HAP-1 (cell line): ENCODE measurements around the gene KMT2A.
"Not testable (repeated sequence)": the region's sequence is repeated elsewhere in the genome, so short reads cannot be mapped to it uniquely, and the experiment has no call there.

Experiments
- DNase-seq, 2 experiments: peaks; one replicate each; pipeline ENCODE4 v3.0.0-alpha.2; 2016 to 2020; ENCODE audit warnings: low spot score in 2 of 2
- H3K27me3 ChIP-seq: fragments of 250-450 bp; sonication (Bioruptor Pico); 2 replicates; pipeline ENCODE4 v1.5.1; 2020; ENCODE audit warnings: low read depth, mild to moderate bottlenecking, moderate library complexity
- H3K36me3 ChIP-seq: fragments of 250-450 bp; sonication (Bioruptor Pico); replicated peaks from 2 replicates; pipeline ENCODE4 v1.5.1; 2020; ENCODE audit warnings: mild to moderate bottlenecking
- H3K4me1 ChIP-seq: fragments of 250-450 bp; sonication (Bioruptor Pico); 2 replicates; pipeline ENCODE4 v1.5.1; 2020; ENCODE audit warnings: mild to moderate bottlenecking
- H3K4me3 ChIP-seq: fragments of 250-450 bp; sonication (Bioruptor Pico); 2 replicates; pipeline ENCODE4 v1.5.1; 2020; ENCODE audit warnings: mild to moderate bottlenecking, moderate library complexity
- H3K9me3 ChIP-seq: fragments of 250-450 bp; sonication (Bioruptor Pico); 2 replicates; pipeline ENCODE4 v1.5.1; 2020; ENCODE audit warnings: mild to moderate bottlenecking, moderate library complexity
- in situ Hi-C: fragments of 300-500 bp; cut with MboI; formaldehyde crosslinking; loops from 3 replicates; pipeline ENCODE4 v1.14.3; 2020; ENCODE audit warnings: low sequenced_read_pairs, inconsistent platforms, mixed read lengths

Gene KMT2A

GRCh38 chr11:118435893-118436624, at the start of gene KMT2A:
Gene KMT2A, plus strand, starts transcription at chr11:118436492. Its CDS starts 21 bp downstream, at chr11:118436513.
- H3K9me3 ChIP-seq, result no peaks in the 10 kb centered on the region
- peak; percentile 94 to 100 for DNase-seq
- peaks cover 26% of the 10 kb centered on the region for H3K4me1 ChIP-seq

GRCh38 chr11:118396097-118396501, 40.2 kb upstream of the KMT2A start:
- in situ Hi-C loops, result no loop called here
- Histone ChIP-seq H3K4me1 (no peaks in the 10 kb centered on the region), H3K27me3 (no peaks in the 10 kb centered on the region), H3K36me3 (peaks cover 32% of the 10 kb centered on the region), H3K9me3 (no peaks in the 10 kb centered on the region), H3K4me3 (no peak overlapping the region)
- no peak for DNase-seq

More at GRCh38 chr11:118435893-118436624, at the start of gene KMT2A:
- Histone ChIP-seq H3K27me3 (no peaks in the 10 kb centered on the region), H3K4me3 (peak within 1 kb of the TSS; percentile 80), H3K36me3 (peaks cover 9% of the 10 kb centered on the region)
- in situ Hi-C loops, result no loop called here

DNA sequence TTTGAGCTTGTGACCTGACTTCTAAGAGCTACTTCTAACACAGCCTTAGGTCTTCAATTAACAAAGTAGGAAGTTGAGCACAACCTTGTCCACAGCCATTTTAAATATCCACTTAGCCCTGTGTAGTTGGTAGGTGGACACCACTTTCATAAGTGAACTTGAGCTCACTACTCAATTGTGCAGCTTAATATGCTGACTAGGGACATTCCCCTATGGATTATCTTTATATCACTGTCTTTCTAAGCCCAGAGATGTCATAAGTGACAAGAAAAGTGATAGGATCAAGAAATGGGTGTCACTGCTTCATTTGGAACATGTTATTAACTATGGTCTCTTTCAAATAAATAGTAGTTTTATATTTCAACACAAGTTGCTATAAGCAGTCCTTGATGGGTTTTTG, 38.8 kb upstream of the KMT2A start:
- DNase-seq, result no peak
- Histone ChIP-seq H3K27me3 (no peaks in the 10 kb centered on the region), H3K4me3 (no peak overlapping the region), H3K4me1 (no peaks in the 10 kb centered on the region), H3K36me3 (peaks cover 24% of the 10 kb centered on the region), H3K9me3 (no peaks in the 10 kb centered on the region)
- in situ Hi-C loops, result no loop called here

- peaks cover 9% of the 10 kb centered on the region for H3K36me3 ChIP-seq
- no peaks in the 10 kb centered on the region for H3K9me3 ChIP-seq
- peaks cover 5% of the 10 kb centered on the region for H3K4me1 ChIP-seq
- DNase-seq, result no peak
- no peak overlapping the region for H3K4me3 ChIP-seq
- in situ Hi-C loops, result no loop called here
- no peaks in the 10 kb centered on the region for H3K27me3 ChIP-seq
Observed at GRCh38 chr11:118398791-118399559, 37.3 kb upstream of the KMT2A start.

DNA sequence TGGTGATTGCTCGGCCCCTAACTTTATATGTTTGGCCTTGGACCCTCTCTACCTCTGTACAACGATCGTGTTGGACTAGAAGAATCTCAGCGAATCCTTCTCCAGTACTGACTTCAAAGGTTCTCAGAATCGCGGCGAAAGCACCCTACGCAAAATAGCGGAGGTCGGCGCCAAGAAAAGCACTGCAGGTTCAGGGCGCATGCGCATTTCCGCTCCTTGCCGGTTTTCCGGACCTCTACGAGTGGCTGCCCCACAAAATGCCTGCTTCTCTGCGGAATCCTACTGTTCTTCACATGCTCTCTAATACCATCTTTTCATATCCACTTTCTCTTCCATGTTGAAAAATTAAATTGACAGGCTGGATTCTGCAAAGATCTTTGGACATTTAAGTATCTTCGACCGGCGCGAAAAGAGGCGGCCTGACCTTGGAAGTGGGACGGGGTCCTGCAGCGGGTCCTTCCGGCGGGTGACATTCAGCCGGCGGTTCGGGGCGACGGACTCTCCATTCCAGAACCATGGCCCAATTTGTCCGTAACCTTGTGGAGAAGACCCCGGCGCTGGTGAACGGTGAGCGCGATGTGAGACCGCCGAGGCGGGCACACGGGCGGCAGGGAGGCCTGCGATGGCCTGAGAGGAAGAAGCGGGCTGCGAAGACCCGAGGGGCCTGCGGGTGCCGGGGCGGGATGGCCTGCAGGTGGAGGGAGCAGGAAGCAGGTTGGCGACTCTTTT, 35.0 kb upstream of the KMT2A start, which contains the start of gene ATP5MG:
ATP5MG (plus strand) TSS at position 456 of the 729 bp plus-strand sequence; CDS start at position 516, 60 bp downstream.
- H3K4me3 ChIP-seq, result peak within 1 kb of the TSS; percentile 75
- DNase-seq, result peak; percentile 81 to 93
- no peaks in the 10 kb centered on the region for H3K9me3 ChIP-seq
- in situ Hi-C loops, result loop anchor here (5.0 kb wide), 1 partner anchor 91 kb away; no protein-coding TSS in a partner anchor
- no peaks in the 10 kb centered on the region for H3K27me3 ChIP-seq
- H3K4me1 ChIP-seq, result peaks cover 5% of the 10 kb centered on the region
- peaks cover 27% of the 10 kb centered on the region for H3K36me3 ChIP-seq

DNA sequence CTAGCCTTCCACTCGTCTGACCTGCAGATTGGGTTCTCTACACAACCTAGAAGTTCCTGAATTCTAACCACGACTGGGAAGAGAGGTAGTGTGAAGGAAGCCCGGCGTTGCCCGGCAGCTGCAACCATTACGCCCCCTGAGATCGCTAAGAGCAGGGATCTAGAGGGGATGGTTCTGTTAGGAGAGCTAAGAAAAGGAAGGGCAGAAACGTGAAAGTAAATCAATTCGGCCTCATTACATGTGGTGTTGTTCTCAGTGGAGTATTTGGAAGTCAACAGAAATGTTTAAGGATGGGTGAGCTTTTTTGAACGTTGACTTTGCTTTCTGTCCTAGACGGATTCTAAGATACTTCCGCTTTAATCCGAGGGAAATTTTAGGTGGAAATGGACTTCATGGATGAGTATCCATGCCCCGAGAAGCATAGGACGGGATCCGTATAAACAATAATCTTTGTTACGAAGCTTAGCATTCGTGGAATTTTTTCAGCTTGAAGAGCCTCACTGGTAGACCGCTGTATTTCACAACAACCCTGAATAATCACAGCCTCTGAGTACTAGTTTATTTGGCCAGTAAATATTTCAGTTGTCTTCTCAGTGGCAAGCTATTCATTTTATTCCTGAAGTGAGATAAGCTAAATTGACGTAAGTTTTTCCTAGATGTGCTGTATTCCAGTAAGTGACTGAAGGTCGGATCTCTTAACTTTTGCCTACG, 34.3 kb upstream of the KMT2A start:
- peaks cover 29% of the 10 kb centered on the region for H3K36me3 ChIP-seq
- peak in 1 of 2 experiments; percentile 15 for DNase-seq
- peaks cover 5% of the 10 kb centered on the region for H3K4me1 ChIP-seq
- no peaks in the 10 kb centered on the region for H3K9me3 ChIP-seq
- in situ Hi-C loops, result loop anchor here (5.0 kb wide), 1 partner anchor 90 kb away; no protein-coding TSS in a partner anchor
- H3K27me3 ChIP-seq, result no peaks in the 10 kb centered on the region
- peak overlapping the region; percentile 75 for H3K4me3 ChIP-seq

DNA sequence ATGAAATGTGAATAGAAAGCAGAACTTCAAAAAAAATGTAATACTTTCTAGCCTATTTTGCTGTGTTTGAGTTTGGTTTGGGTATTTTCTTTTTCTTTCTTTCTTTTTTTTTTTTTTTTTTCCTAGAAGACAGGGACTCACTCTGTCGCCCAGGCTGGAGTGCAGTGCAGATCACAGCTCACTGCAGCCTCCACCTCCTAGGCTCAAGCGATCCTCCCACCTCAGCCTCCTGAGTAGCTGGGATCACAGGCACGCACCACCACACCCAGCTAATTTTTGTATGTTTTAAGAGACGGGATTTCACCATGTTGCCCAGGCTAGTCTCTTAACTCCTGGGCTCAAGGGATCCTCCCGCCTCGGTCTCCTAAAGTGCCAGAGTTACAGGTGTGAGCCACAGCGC, 33.7 kb upstream of the KMT2A start:
- H3K36me3 ChIP-seq, result peaks cover 34% of the 10 kb centered on the region
- H3K4me3 ChIP-seq, result peak overlapping the region; percentile 75
- not testable (repeated sequence) for DNase-seq, H3K9me3 ChIP-seq, H3K4me1 ChIP-seq, H3K27me3 ChIP-seq
- in situ Hi-C loops, result loop anchor here (5.0 kb wide), 1 partner anchor 90 kb away; no protein-coding TSS in a partner anchor

GRCh38 chr11:118406599-118407166, 29.6 kb upstream of the KMT2A start:
- H3K4me3 ChIP-seq, result no peak overlapping the region
- peaks cover 5% of the 10 kb centered on the region for H3K4me1 ChIP-seq
- in situ Hi-C loops, result no loop called here
- H3K27me3 ChIP-seq, result no peaks in the 10 kb centered on the region
- no peak for DNase-seq
- peaks cover 56% of the 10 kb centered on the region for H3K36me3 ChIP-seq
- H3K9me3 ChIP-seq, result no peaks in the 10 kb centered on the region

- no peak for DNase-seq
- Histone ChIP-seq H3K27me3 (no peaks in the 10 kb centered on the region), H3K9me3 (no peaks in the 10 kb centered on the region), H3K4me1 (peaks cover under 1% of the 10 kb centered on the region), H3K36me3 (peaks cover 49% of the 10 kb centered on the region), H3K4me3 (no peak overlapping the region)
- in situ Hi-C loops, result no loop called here
Observed at GRCh38 chr11:118410055-118410745, 26.1 kb upstream of the KMT2A start.

GRCh38 chr11:118411530-118411929, 24.8 kb upstream of the KMT2A start:
- Histone ChIP-seq H3K36me3 (peaks cover 36% of the 10 kb centered on the region), H3K4me3 (no peak overlapping the region), H3K9me3 (no peaks in the 10 kb centered on the region), H3K4me1 (peaks cover 13% of the 10 kb centered on the region), H3K27me3 (no peaks in the 10 kb centered on the region)
- in situ Hi-C loops, result no loop called here
- no peak for DNase-seq

DNA sequence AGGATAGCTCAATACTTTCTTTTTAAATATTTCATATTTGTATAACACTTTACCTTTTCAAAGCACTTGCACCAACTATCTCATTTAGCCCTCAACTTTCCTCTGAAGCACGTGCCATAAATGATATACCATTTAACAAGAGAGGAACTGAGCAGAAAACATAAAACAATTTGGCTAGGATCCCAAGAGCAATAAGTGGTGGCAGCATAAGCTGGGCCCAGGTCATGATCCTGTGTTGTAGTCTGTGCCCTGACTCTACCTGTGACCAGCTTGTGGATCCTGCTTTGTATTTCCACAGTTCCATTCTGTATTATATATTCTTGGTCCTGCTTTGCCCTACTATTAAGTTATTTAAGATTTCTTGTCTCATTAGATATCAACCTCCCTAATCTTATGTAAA, 23.4 kb upstream of the KMT2A start:
- Histone ChIP-seq H3K4me1 (peaks cover 13% of the 10 kb centered on the region), H3K9me3 (no peaks in the 10 kb centered on the region), H3K36me3 (peaks cover 23% of the 10 kb centered on the region), H3K4me3 (no peak overlapping the region), H3K27me3 (no peaks in the 10 kb centered on the region)
- in situ Hi-C loops, result no loop called here
- no peak for DNase-seq

DNA sequence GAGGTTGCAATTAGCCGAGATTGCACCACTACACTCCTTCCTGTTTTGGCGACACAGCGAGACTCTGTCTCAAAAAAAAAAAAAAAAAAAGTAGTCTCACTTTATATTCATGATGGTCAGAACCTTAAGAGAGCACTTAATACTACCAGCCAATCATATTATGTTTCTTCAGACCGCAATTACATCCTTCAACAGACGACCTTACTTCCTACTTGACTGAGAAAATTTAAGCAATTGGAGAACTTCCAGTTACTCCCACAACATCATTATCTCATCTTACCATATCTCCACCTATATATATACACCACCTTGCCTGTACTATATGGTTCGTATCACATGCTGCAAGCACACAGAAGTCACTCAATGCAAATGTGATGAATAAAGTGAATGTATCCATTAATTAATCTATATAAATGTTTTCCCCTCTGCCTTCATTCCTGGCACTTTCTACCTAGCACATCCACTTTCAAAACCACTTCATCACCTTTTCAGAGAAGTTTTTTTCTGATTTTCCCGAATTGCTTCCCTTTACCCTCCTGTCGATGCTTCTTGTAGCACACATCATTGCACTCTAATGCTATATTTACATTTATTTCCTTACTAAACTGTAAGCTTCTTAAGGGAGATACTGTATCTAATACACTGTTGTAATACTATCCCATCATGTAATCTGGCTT, 21.1 kb upstream of the KMT2A start:
- no peak for DNase-seq
- peaks cover 13% of the 10 kb centered on the region for H3K4me1 ChIP-seq
- in situ Hi-C loops, result no loop called here
- no peaks in the 10 kb centered on the region for H3K27me3 ChIP-seq
- H3K9me3 ChIP-seq, result no peaks in the 10 kb centered on the region
- H3K36me3 ChIP-seq, result peaks cover 4% of the 10 kb centered on the region; the same call in 1 of the 2 replicates
- no peak overlapping the region for H3K4me3 ChIP-seq
